H1 (cell line): ENCODE data around the gene UBAC1. TPM values are rescaled to one million over a fixed set of nuclear protein-coding genes. Genes with fewer than 3 reads are reported as not detected.

Experiments
- CTCF ChIA-PET: fragments of 300-600 bp; sonication (Branson Sonifier 250); formaldehyde crosslinking; loops from one replicate; lab custom pipeline; 2021; ENCODE audit not compliant: partially characterized antibody; lab: Charles Lee
- POLR2A ChIA-PET: fragments of 300-600 bp; sonication (Branson Sonifier 250); formaldehyde crosslinking; loops from one replicate; lab custom pipeline; 2021; ENCODE audit warnings: inconsistent platforms; ENCODE audit not compliant: partially characterized antibody; lab: Charles Lee
- DNase-seq, 2 experiments: peaks; one replicate each; pipeline versions ENCODE4 v3.0.0 to v3.0.0-alpha.2; 2010 to 2022; ENCODE audit warnings: low spot score in 2 of 2, low read depth in 1 of 2, mixed read lengths in 1 of 2
- FAIRE-seq: peaks from 2 replicates; lab custom pipeline; 2011; peaks lifted over from hg19 to GRCh38; lab: Jason Lieb, UNC
- H2AFZ ChIP-seq: 2 replicates; pipeline ENCODE4 v1.8.1; 2012; ENCODE audit warnings: low read length, inconsistent platforms
- H2AK5ac ChIP-seq: 2 replicates; pipeline ENCODE4 v1.6.1; 2013; ENCODE audit warnings: low read depth, low read length
- H2BK120ac ChIP-seq: replicated peaks from 2 replicates; pipeline ENCODE3; 2013; ENCODE audit warnings: low read depth, low read length, inconsistent platforms
- H2BK12ac ChIP-seq: 2 replicates; pipeline ENCODE4 v1.6.1; 2013; ENCODE audit warnings: low read depth, low read length
- H2BK15ac ChIP-seq: 2 replicates; pipeline ENCODE4 v1.6.1; 2013; ENCODE audit warnings: low read length
- H2BK20ac ChIP-seq: 2 replicates; pipeline ENCODE4 v1.6.1; 2013; ENCODE audit warnings: low read length
- H2BK5ac ChIP-seq: 2 replicates; pipeline ENCODE4 v1.6.1; 2013; ENCODE audit warnings: low read depth, low read length
- H3K14ac ChIP-seq: 2 replicates; pipeline ENCODE4 v1.6.1; 2013; ENCODE audit warnings: inconsistent platforms; ENCODE audit not compliant: insufficient read length
- H3K18ac ChIP-seq: 2 replicates; pipeline ENCODE4 v1.6.1; 2013; ENCODE audit warnings: low read length; ENCODE audit errors: extremely low read depth
- H3K23ac ChIP-seq: 2 replicates; pipeline ENCODE4 v1.6.1; 2013; ENCODE audit warnings: inconsistent platforms; ENCODE audit not compliant: insufficient read length
- H3K23me2 ChIP-seq: 2 replicates; pipeline ENCODE4 v1.6.1; 2013; ENCODE audit warnings: low read depth, low read length
- H3K27ac ChIP-seq: 2 replicates; pipeline ENCODE4 v1.6.1; 2011; ENCODE audit warnings: low read depth, low read length, inconsistent platforms
- H3K27me3 ChIP-seq, 4 experiments: replicated peaks in 1 of 4; 1 replicate in 1 of 4; 2 replicates in 3 of 4; pipeline versions ENCODE4 v1.6.1 to v1.8.1; 2011 to 2013; ENCODE audit warnings: low read length in 3 of 4, mild to moderate bottlenecking in 3 of 4, inconsistent platforms in 2 of 4, mixed read lengths in 2 of 4, moderate library complexity in 1 of 4; ENCODE audit not compliant: control insufficient read depth in 3 of 4, insufficient read depth in 3 of 4; ENCODE audit errors: extremely low read depth in 1 of 4
- H3K36me3 ChIP-seq, 4 experiments: 2 replicates each; pipeline versions ENCODE4 v1.6.1 to v1.8.1; 2011 to 2013; ENCODE audit warnings: mild to moderate bottlenecking in 4 of 4, low read length in 3 of 4, moderate library complexity in 2 of 4, control low read depth in 1 of 4, inconsistent platforms in 1 of 4; ENCODE audit not compliant: insufficient read depth in 4 of 4, control insufficient read depth in 2 of 4
- H3K4ac ChIP-seq: replicated peaks from 2 replicates; pipeline ENCODE3; 2013; ENCODE audit warnings: low read length, low read depth, mixed read lengths, inconsistent platforms; ENCODE audit not compliant: insufficient read length
- H3K4me1 ChIP-seq, 4 experiments: replicated peaks in 1 of 4; 1 replicate in 1 of 4; 2 replicates in 3 of 4; pipeline versions ENCODE4 v1.6.1 to v1.8.1; 2011 to 2013; ENCODE audit warnings: low read length in 3 of 4, inconsistent platforms in 2 of 4, mixed read lengths in 1 of 4; ENCODE audit not compliant: insufficient read depth in 4 of 4, control insufficient read depth in 3 of 4
- H3K4me2 ChIP-seq, 2 experiments: 2 replicates each; pipeline versions ENCODE4 v1.6.1 to v1.8.1; 2011 to 2013; ENCODE audit warnings: low read depth in 2 of 2, low read length in 2 of 2, control low read depth in 1 of 2, inconsistent platforms in 1 of 2, mild to moderate bottlenecking in 1 of 2; ENCODE audit not compliant: insufficient read depth in 1 of 2
- H3K4me3 ChIP-seq, 4 experiments: fragments of 200-600, 300-600 bp in 1 of 4; sonication (generic), shearing (Covaris generic), sonication (Bioruptor Twin) in 1 of 4; 2 replicates each; pipeline versions ENCODE4 v1.5.1 to v1.8.1; 2011 to 2016; ENCODE audit warnings: low read length in 4 of 4, low read depth in 3 of 4, control low read depth in 2 of 4, inconsistent platforms in 2 of 4, mild to moderate bottlenecking in 2 of 4, mixed read lengths in 1 of 4, moderate library complexity in 1 of 4; ENCODE audit not compliant: insufficient read depth in 2 of 4; ENCODE audit errors: extremely low read depth in 1 of 4
- H3K56ac ChIP-seq: replicated peaks from 2 replicates; pipeline ENCODE3; 2013; ENCODE audit warnings: low read depth, mild to moderate bottlenecking, mixed read lengths, low read length, inconsistent platforms; ENCODE audit not compliant: insufficient read length
- H3K79me1 ChIP-seq: 2 replicates; pipeline ENCODE4 v1.6.1; 2013; ENCODE audit warnings: low read depth, low read length, control low read depth
- H3K79me2 ChIP-seq, 2 experiments: 2 replicates each; pipeline versions ENCODE4 v1.6.1 to v1.8.1; 2012 to 2013; ENCODE audit warnings: low read length in 2 of 2, mild to moderate bottlenecking in 2 of 2, inconsistent platforms in 1 of 2; ENCODE audit not compliant: insufficient read depth in 2 of 2, control insufficient read depth in 1 of 2
- H3K9ac ChIP-seq, 4 experiments: replicated peaks in 1 of 4; 1 replicate in 1 of 4; 2 replicates in 3 of 4; pipeline versions ENCODE4 v1.6.1 to v1.8.1; 2011 to 2013; ENCODE audit warnings: low read depth in 3 of 4, low read length in 3 of 4, control low read depth in 2 of 4, mild to moderate bottlenecking in 2 of 4, moderate library complexity in 2 of 4, inconsistent platforms in 1 of 4; ENCODE audit errors: extremely low read depth in 1 of 4
- H3K9me3 ChIP-seq, 2 experiments: 2 replicates each; pipeline versions ENCODE4 v1.6.1 to v1.8.1; 2012 to 2013; ENCODE audit warnings: mild to moderate bottlenecking in 2 of 2, moderate library complexity in 2 of 2, control low read depth in 1 of 2, inconsistent platforms in 1 of 2, low read depth in 1 of 2, low read length in 1 of 2, mixed read lengths in 1 of 2; ENCODE audit not compliant: insufficient read depth in 2 of 2
- H4K20me1 ChIP-seq, 2 experiments: replicated peaks in 1 of 2; 2 replicates each; pipeline versions ENCODE3 to v1.8.1; 2011 to 2013; ENCODE audit warnings: inconsistent platforms in 2 of 2, low read length in 2 of 2, mild to moderate bottlenecking in 1 of 2; ENCODE audit not compliant: insufficient read depth in 2 of 2, control insufficient read depth in 1 of 2
- H4K5ac ChIP-seq: 2 replicates; pipeline ENCODE4 v1.6.1; 2013; ENCODE audit warnings: low read length, low read depth, mixed read lengths, inconsistent platforms; ENCODE audit not compliant: insufficient read length
- H4K8ac ChIP-seq: 2 replicates; pipeline ENCODE4 v1.8.0; 2013; ENCODE audit warnings: mild to moderate bottlenecking, moderate library complexity, low read length, inconsistent platforms; ENCODE audit not compliant: insufficient read depth; ENCODE audit errors: extremely low read depth
- H4K91ac ChIP-seq: replicated peaks from 2 replicates; pipeline ENCODE3; 2013; ENCODE audit warnings: low read length, mixed read lengths, inconsistent platforms; ENCODE audit not compliant: insufficient read length
- ASH2L ChIP-seq: fragments of 200-600, 300-600 bp; sonication (generic); IDR thresholded peaks from one replicate; pipeline ENCODE4 v1.7.1; 2017; ENCODE audit warnings: low read length
- EZH2 ChIP-seq: fragments of 200-600 bp; sonication (generic); IDR thresholded peaks from 2 replicates; pipeline ENCODE4 v1.7.1; 2012; ENCODE audit warnings: low read depth, mild to moderate bottlenecking, moderate library complexity, low read length, inconsistent platforms; ENCODE audit not compliant: severe bottlenecking
- KDM5A ChIP-seq: fragments of 200-600 bp; IDR thresholded peaks from 2 replicates; pipeline ENCODE4 v1.7.1; 2012; ENCODE audit warnings: mild to moderate bottlenecking, low read length, inconsistent platforms, mixed read lengths
- POLR2A ChIP-seq, 2 experiments: IDR thresholded peaks; 1 replicate in 1 of 2; 2 replicates in 1 of 2; pipeline ENCODE4 v1.6.1; 2011; ENCODE audit warnings: low read depth in 2 of 2, low read length in 2 of 2, mild to moderate bottlenecking in 2 of 2; ENCODE audit errors: control extremely low read depth in 1 of 2
- RNF2 ChIP-seq: fragments of 200-900, 300-1000 bp; sonication (generic); IDR thresholded peaks from 2 replicates; pipeline ENCODE4 v1.7.1; 2016; ENCODE audit warnings: borderline replicate concordance, low read depth, mild to moderate bottlenecking, antibody characterized with exemption, low read length; ENCODE audit not compliant: poor library complexity, severe bottlenecking; ENCODE audit errors: missing control alignments
- SP1 ChIP-seq: IDR thresholded peaks from 2 replicates; pipeline ENCODE4 v1.6.1; 2011; ENCODE audit warnings: low read depth, low read length
- TAF1 ChIP-seq: IDR thresholded peaks from 2 replicates; pipeline ENCODE4 v1.6.1; 2011; ENCODE audit warnings: mild to moderate bottlenecking, low read depth, low read length
- WGBS, 2 experiments: shearing (Covaris generic) in 1 of 2; methylation state at CpG; one replicate each; pipeline versions ENCODE4 v1.1.6 to v1.1.7; 2013 to 2015; ENCODE audit warnings: low lambda C conversion rate in 2 of 2, mixed read lengths in 2 of 2, inconsistent platforms in 1 of 2, low coverage in 1 of 2, missing lambda C conversion rate in 1 of 2; ENCODE audit not compliant: insufficient replicate concordance in 2 of 2, insufficient coverage in 1 of 2, insufficient read length in 1 of 2; ENCODE audit errors: extremely low coverage in 1 of 2, missing lambda C conversion rate in 1 of 2; 5-methylcytosine and 5-hydroxymethylcytosine counted together
- polyA plus RNA-seq, 7 experiments: library from polyadenylated mRNA; depleted of rRNA in 3 of 7; stranded (reverse) in 5 of 7; unstranded in 2 of 7; fragments of >200 nt in 5 of 7; fragments of 200-250 nt in 2 of 7; gene quantifications; 1 replicate in 5 of 7; 2 replicates in 1 of 7; 4 replicates in 1 of 7; pipeline versions ENCODE4 v1.2.1 to v1.2.3, GENCODE V29; 2011 to 2013; ENCODE audit warnings: missing spikeins in 2 of 7, mixed read lengths in 2 of 7
- total RNA-seq: library from RNA; stranded (reverse); fragmentation: NEBNext Ultra II Directional; extraction: Animal tissue kit (Norgen Biotek cat#: 25700); gene quantifications from 2 replicates; pipeline ENCODE4 v1.2.1, GENCODE V29; 2021
- TF ChIP-seq, protein P1 (sequence below): IDR thresholded peaks from 2 replicates; pipeline ENCODE4 v1.6.1; 2011; ENCODE audit warnings: low read length, improper control_type of control experiment

UBAC1 gene
- total and polyA plus RNA-seq, 2 of the 8 experiments (the other 6 are each of a cell fraction or from before 2014, with no cell fraction given), result 59.3 to 85.2 TPM

DNA sequence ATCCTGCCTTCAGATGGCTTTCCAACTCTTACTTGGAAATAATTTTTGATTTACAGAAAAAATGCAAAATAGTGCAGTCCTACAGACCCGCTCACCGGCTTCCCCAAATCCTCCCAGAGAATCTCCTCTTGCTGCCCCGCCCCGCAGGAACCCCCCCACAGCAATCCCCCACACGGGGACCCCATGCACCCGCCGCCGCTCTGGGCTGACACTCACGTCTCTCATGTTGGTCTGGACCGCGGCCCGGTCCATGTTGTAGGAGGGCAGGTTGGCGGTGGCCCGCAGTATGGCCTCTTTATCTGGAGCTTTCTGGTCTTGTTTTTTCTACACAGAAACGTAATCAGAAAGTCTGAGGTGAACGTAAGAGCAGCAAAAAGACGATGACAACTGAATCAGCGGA is 13.6 kb downstream of the UBAC1 start:
- peaks cover 11 to 46% (median 28%) of the 10 kb centered on the region in 4 experiments for H3K36me3 ChIP-seq
- H3K27me3 ChIP-seq, result no peaks in the 10 kb centered on the region
- no peak overlapping the region for H3K14ac ChIP-seq
- no peak overlapping the region for H4K91ac ChIP-seq
- H3K18ac ChIP-seq, result no peak overlapping the region
- no peak overlapping the region for H4K5ac ChIP-seq
- no peaks in the 10 kb centered on the region for H3K9me3 ChIP-seq
- no peak overlapping the region for H3K23ac ChIP-seq
- peaks cover 2% of the 10 kb centered on the region; the same call in 1 of the 2 replicates for H3K79me1 ChIP-seq
- H3K4me2 ChIP-seq, result no peak overlapping the region
- H3K56ac ChIP-seq, result no peak overlapping the region
- no peak overlapping the region for H2BK15ac ChIP-seq
- H4K8ac ChIP-seq, result no peak overlapping the region
- H3K4ac ChIP-seq, result no peak overlapping the region
- CTCF ChIA-PET, result interaction anchor here (0.6 to 1.2 kb wide), 2 partner anchors 14 to 124 kb away, joined by 3 to 4 read pairs; no protein-coding TSS in a partner anchor
- H4K20me1 ChIP-seq, result peaks cover 6 to 9% of the 10 kb centered on the region in 2 experiments
- 96% methylated on average over 13 of the region's 18 CpGs; no CpG with 5 or more reads in 1 of the 2 experiments for WGBS, 2 experiments
- DNase-seq, result no peak
- no peak overlapping the region for H3K27ac ChIP-seq
- no peak overlapping the region for H2AFZ ChIP-seq
- H2BK5ac ChIP-seq, result no peak overlapping the region; the same call in 1 of the 2 replicates
- no peak overlapping the region for H2BK20ac ChIP-seq
- H2BK12ac ChIP-seq, result no peak overlapping the region
- H3K79me2 ChIP-seq, result no peaks in the 10 kb centered on the region
- H2AK5ac ChIP-seq, result no peak overlapping the region
- H3K4me3 ChIP-seq, result no peak overlapping the region
- POLR2A ChIA-PET, result no interaction called here
- H3K23me2 ChIP-seq, result peaks cover 3% of the 10 kb centered on the region; the same call in 1 of the 2 replicates
- no peak overlapping the region for H3K9ac ChIP-seq
- no peaks in the 10 kb centered on the region; a peak in 1 of 7 replicates for H3K4me1 ChIP-seq
- no peak for FAIRE-seq
- no peak overlapping the region for H2BK120ac ChIP-seq
- no peak for TF ChIP-seq TAF1
- TF ChIP-seq ASH2L, result no peak
- TF ChIP-seq SP1, result no peak
- no peak for TF ChIP-seq POLR2A (IDR thresholded peaks at IDR 0.05; ENCODE audit: control extremely low read depth in 1 of 2, low read depth in 2 of 2, low read length in 2 of 2)
- TF ChIP-seq KDM5A, result no peak
- TF ChIP-seq RNF2, result no peak
- TF ChIP-seq, protein P1, sequence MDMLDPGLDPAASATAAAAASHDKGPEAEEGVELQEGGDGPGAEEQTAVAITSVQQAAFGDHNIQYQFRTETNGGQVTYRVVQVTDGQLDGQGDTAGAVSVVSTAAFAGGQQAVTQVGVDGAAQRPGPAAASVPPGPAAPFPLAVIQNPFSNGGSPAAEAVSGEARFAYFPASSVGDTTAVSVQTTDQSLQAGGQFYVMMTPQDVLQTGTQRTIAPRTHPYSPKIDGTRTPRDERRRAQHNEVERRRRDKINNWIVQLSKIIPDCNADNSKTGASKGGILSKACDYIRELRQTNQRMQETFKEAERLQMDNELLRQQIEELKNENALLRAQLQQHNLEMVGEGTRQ, result no peak
- no peak for TF ChIP-seq EZH2
- TF ChIP-seq, all 59 proteins: peak for 0
